Medulla oblongata (tissue), 1 donor: Measurements from ENCODE around the gene SLITRK4.

ENCODE experiments used
- DNase-seq: peaks from one replicate; pipeline ENCODE4 v3.0.0-alpha.2; 2015; ENCODE audit errors: extremely low spot score

The SLITRK4 gene, protein sequence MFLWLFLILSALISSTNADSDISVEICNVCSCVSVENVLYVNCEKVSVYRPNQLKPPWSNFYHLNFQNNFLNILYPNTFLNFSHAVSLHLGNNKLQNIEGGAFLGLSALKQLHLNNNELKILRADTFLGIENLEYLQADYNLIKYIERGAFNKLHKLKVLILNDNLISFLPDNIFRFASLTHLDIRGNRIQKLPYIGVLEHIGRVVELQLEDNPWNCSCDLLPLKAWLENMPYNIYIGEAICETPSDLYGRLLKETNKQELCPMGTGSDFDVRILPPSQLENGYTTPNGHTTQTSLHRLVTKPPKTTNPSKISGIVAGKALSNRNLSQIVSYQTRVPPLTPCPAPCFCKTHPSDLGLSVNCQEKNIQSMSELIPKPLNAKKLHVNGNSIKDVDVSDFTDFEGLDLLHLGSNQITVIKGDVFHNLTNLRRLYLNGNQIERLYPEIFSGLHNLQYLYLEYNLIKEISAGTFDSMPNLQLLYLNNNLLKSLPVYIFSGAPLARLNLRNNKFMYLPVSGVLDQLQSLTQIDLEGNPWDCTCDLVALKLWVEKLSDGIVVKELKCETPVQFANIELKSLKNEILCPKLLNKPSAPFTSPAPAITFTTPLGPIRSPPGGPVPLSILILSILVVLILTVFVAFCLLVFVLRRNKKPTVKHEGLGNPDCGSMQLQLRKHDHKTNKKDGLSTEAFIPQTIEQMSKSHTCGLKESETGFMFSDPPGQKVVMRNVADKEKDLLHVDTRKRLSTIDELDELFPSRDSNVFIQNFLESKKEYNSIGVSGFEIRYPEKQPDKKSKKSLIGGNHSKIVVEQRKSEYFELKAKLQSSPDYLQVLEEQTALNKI

GRCh38 chrX:143635915-143636314 is at the start of gene SLITRK4:
TSS of gene SLITRK4 (minus strand) at chrX:143636101. CDS start at chrX:143631108, 4,993 bp downstream.
- DNase-seq, result peak; percentile 40

GRCh38 chrX:143683486-143683885 is 47.6 kb upstream of the SLITRK4 start:
- DNase-seq, result no peak

GRCh38 chrX:143674926-143675325 is 39.0 kb upstream of the SLITRK4 start:
- DNase-seq, result no peak

DNA sequence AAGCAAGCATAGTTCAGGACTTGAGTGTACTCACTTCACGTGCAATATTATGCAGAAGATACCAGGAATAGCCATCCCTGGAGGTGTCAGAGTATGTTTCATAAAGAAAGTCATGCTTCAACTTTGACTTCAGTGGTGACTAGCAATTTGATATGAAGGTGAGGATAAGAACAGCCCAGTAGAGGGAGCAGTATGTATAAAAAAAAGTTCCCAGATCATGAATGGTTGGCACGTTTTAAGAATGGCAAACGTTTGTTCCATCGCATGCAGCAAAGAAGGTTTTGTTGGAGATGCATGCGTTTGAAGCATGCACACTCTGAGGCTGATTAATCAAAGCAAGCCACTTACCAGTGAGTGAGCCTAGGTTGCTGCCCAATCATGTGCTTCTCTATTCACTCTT is 33.5 kb upstream of the SLITRK4 start:
- DNase-seq, result no peak

DNA sequence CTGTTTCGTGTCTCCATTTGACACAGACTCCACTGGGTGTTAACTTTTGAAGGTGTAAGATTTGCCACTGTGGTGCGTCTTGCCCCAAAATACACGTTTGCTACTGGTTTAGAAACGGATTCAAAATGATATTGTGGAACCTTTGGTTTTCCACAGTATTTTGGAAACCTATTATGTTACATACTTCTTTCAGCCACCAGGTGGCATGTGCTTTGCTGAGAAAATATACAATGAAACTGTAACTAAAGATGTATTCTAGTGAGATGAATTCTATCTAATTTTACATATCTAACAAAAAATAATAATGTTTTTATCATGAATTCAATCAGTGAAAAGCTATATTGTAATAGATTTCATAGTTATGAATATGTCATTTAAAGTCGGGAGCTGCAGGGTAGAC is 28.4 kb upstream of the SLITRK4 start:
- peak; percentile 11 for DNase-seq

DNA sequence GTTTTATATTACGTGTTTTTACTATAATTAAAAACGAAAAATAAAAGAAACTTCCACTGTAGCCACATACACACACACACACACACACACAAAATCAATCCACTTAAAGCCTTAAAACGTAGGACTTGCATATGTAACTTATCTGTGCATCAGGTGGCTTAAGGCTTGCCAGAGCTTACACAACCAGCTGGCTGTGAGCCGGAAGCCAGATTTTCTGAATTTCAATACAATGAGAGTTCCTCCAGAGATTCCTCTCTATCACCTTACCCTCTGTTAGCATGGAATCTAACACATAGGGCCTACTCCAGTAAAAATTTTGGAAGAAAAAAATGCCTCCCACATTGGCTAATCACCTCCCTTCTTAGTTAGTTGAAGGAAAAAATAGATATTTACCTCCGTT is 27.9 kb upstream of the SLITRK4 start:
- no peak for DNase-seq

DNA sequence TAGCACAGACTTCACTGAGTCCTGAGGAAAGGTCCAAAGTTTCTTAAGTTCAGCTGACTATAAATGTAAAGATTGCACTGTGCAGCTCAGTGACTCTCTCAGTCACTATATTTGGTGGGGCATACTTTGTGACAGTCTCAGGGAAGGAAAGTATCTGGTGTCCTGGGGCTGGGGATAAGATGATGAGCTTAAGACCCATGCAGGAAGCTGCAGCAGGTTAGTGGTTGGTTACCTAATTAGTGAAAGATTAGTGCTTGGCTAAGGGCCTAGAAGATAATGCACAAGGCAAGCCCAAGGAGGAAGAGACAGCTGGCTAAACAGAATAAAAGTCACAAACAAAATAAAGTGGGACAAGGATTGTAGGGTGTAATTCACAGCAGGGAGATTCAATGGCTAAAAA is 25.4 kb upstream of the SLITRK4 start:
- no peak for DNase-seq

- no peak for DNase-seq
Measured at GRCh38 chrX:143648705-143649104, 12.8 kb upstream of the SLITRK4 start.

- no peak for DNase-seq
Measured at GRCh38 chrX:143642426-143642825, 6.5 kb upstream of the SLITRK4 start.

DNA sequence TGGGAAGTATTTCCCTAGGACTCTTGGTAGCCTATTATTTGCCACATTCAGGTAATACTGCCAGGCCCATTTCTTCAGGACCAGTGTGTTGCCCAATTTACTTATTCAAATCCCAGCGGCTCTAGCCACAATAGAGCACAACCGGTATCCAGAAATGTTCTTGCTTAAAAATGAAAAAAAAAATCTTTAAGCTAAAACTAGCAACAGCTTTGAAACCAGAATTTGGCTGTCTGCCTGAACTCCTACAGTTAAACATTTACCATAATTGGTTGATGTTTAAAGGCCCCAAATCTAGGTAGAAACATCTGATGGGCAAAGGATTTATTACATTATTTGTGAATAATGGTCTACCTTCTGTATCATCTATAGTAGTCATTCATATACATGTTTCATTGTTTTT is 930 bp upstream of the SLITRK4 start:
- no peak for DNase-seq

DNA sequence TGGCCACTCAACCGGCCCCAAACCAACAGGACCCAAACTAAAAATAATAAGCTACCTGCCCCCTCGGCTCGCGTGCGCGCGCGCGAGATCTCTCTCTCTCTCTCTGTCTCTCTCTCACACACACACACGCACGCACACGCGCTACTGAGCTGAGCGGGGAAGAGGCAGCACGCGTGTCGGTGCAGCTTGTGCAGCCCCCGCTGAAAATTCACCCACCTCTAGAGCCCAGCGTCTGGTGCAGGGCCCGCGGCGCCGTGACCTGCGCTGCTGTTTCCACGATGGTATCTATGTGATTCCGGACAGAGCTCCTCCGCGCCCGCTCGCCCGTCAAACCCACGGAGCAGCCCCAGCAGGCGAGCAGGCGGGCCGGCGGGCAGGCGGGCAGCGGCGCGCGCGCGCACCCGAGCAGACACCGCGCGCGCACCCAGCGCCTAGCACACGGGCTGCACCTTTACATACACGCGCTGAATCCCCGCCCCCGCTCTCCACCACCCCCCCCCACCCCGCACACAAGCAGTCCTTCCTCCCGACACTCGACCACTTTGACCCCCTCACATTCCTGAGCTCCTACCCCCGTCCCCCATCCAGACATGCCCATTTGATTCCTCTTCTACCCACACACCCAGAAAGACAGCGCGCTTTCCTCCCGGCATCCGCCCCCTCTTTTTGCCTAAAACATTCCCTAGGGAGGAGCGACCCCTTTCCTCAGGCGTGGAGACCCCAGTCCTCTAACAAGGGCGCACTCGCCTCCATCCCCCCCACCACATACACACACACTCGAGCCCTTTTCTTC is 1.0 kb downstream of the SLITRK4 start:
- no peak for DNase-seq

- no peak for DNase-seq
Measured at GRCh38 chrX:143634309-143634662, 1.6 kb downstream of the SLITRK4 start.

DNA sequence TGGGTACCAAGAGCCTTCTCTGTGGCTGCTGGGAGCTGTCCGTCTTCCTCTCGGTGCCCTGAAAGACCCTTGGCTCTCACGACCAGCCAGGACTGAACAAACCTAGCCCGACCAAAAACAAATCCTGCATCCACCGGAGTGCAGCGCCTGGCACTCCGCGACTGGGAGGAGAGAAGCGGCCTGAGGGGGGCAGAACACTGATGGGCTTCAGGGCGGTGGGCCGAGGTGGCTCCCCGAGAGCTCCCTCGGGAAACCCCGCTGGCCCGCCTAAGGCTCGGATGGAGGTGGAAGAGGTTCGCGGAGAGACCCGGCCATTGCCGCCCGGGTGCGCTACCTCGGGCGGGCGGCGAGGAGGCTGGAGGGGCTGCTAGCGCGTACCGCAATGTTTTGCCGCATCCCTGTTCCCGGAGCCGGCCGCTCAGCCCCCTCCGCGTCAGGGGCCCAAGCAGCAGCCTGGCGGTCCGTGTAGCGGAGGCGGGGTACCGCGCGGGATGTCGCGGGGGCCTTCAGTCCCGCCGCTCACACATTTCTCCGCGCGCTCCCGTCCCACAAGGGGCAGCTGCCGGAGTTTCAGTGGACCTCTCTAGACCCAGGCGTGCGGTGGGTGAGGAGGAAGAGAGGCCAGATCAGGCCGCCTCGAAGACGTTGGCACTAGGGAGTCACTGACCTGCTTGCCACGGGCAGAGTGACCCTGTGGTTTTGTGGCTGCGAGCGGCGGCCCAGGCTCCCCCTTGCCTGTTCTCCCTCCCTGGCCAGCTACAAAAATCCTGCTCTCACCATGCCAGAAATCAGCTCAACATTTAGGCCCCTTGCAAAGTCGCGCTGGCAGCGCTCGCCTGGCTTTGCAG is 2.2 kb downstream of the SLITRK4 start:
- no peak for DNase-seq

- DNase-seq, result no peak
Measured at GRCh38 chrX:143632625-143633410, 3.1 kb downstream of the SLITRK4 start.

DNA sequence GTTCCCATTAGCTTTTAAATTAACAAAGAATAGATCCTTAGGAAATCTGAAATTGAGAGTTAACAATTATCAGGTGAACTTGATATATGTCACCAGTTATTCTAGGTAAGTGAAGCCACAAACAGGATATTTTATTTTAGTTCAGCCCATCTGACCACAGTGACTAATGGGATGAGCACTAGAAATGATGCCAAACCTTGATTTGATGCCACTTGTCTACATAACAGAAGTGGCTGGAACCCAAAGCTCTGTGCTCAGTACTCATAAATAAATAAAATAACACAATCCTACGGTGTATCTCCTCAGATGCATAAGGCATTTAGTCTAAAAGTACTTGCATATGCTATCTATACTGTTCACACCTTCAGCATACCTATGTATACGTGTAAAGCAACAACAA is 12.2 kb downstream of the SLITRK4 start:
- DNase-seq, result no peak

GRCh38 chrX:143621276-143621675 is 14.6 kb downstream of the SLITRK4 start:
- DNase-seq, result no peak

DNA sequence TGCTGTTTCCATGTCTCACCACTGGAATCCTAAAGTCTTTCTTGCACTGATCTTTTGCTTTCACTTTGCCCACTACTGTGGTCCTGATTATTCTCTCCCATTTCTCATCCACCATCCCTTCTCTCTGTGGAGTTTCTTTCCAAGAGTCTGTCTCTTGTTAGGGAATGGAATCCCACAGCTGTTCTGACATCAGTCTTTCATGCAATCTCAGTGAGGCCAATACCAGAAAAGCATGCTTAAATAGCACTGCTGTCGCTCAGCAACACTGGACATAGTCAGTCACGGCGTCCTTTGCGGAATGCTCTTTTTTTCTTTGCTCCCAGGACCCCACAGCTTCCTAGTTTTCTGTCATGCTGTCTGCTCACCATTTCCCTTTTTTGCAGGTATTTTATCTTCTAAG is 20.1 kb downstream of the SLITRK4 start:
- DNase-seq, result no peak

GRCh38 chrX:143601809-143602208 is 34.1 kb downstream of the SLITRK4 start:
- DNase-seq, result no peak

- DNase-seq, result no peak
Measured at GRCh38 chrX:143581240-143581639, 54.7 kb downstream of the SLITRK4 start.

DNA sequence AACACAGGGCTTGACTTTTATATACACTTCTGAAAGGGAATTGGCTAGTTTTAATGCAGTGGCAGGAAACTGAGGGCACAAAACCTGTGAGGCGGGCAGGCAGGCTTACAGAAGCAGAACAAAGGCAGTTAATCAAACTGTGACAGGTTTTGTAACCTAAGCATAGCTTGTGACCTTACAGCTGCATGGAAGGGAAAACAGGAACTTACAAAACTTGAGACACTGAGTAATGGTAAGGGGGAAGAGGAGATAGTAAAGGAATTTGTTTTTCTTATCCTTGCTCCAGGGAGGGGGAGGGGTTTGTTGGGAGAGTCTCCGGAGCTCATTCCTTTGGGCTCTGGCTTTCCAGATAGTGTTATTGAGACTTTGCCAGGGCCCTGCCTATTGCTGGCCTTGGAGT is 55.6 kb downstream of the SLITRK4 start:
- no peak for DNase-seq
